HG03342 (cell line): Measurements from ENCODE around the gene FRMPD2.
"Not testable (repeated sequence)": the region's sequence is repeated elsewhere in the genome, so short reads cannot be mapped to it uniquely, and the experiment has no call there.

Experiments
- ATAC-seq: cut with Tn5 transposase; IDR thresholded peaks from one replicate; pipeline ENCODE4 v1.9.1; 2021; ENCODE audit warnings: mild to moderate bottlenecking, moderate library complexity; ENCODE audit not compliant: unreplicated experiment

Gene FRMPD2

DNA sequence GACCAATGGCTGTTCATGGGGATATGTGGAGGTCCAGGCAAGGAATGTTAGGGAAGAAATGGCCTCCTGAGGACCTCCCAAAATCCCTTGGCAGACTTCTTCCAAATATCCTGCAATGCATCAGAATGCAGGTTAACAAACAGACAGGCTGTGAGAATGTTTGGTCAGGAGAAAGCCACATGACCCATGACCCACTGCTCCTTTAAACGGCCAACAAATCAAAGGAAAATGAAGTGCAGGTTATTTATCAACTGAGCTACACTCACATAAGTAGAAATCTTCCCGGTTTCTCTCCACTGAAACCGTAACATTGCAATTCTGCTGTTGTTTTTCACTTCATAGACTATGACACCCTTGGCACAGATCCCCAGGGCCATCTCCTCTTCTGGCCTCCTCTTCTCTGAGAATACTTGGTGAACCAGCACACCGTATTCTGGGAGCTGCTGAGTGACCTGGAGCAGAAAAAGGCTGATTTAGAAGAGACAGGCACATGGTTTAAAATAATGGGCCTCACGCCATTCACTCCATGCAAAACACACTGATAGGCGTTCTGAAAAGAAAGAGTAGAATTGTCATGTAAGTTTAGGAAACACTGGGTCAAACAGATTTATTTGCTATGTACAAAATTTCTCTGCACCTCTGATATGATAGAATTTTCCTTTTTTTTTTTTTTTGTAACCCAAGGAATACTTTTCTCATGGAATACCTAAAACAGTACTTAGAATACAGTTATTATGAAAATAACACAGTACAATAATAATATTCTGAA is 67.8 kb downstream of the FRMPD2 start:
- no peak for ATAC-seq

DNA sequence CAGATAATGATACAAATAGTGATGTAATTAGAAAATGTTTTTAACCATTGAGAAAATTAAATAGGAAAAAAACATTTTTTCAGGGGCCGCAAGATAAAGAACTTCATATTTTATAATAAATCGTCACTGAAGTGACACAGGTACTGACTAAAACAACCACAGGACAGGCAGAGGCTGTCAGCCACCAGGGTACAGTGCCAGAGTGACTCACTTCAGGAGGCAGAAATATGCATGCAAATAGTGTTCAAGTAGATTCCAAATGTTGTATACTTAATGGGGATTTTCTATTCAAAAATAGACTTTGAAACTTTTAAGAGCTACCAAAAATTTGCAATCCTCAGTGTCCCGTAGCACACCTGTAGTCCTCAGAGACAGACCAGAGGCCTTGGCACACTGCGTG is 68.6 kb downstream of the FRMPD2 start:
- ATAC-seq, result peak; percentile 65

DNA sequence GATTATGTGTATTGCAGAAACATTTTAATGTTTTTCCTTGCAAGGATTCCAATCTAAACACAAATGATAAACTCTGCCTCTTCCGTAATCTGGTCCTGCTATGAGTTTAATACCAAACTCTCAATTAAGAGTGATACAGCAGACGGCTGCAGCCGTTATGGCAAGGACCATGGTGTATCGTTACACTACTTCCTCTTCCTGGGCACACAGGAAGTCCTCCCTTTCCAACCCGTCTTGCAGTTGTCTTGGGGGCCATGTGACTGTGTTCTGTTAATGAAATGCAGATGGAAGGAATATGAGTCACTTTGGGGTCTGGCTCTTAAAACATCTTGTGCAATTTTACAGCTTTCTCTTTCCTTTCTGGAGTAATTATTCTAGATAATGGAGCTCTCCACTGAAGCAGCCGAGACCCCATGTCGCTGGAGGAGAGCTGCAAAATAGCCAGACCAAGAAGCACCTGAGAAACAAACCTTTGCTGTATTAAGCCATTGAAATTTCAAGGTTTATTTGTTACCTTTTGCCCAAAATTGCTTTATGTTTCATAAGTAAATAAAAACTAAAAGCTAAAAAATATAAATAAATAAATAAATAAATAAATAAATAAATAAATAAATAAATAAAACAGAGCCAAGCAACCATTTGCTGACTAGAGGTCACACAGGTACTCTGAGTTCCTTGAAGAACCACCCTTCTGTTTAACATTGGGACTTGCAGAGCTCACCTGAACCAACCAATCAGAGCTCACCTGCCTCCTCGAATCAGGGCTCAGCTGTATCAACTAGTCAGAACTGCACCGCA is 74.7 kb downstream of the FRMPD2 start:
- ATAC-seq, result no peak

DNA sequence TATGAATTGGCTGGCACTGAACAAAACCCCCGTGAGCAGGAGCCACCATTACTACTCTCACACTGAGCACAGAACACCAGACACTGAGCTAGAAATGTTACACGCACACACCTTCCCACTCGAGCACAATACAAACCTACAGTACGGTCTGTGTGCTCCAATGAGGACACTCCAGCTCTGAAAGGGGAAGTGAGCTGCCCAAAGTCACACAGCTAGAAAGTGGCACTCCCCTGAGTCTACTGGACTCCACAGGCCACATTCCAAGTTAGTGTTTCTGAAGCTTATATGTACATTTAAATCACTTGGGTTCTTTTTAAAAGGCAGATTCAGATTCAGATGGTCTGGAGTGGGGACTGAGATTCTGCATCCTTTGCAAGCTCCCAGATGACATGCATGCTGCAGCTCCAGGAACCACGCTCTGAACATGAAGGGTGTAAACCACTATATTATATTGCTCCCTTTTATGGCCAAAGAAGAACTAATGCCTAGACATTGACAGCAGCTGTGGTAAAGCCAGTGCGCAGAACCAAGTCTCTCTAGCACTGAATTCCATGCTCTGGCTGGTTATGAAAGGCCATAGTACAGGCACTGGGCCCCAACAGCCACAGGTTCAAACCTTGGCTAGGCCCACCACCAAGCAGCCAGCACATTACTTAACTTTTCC is 77.1 kb downstream of the FRMPD2 start:
- ATAC-seq, result no peak

DNA sequence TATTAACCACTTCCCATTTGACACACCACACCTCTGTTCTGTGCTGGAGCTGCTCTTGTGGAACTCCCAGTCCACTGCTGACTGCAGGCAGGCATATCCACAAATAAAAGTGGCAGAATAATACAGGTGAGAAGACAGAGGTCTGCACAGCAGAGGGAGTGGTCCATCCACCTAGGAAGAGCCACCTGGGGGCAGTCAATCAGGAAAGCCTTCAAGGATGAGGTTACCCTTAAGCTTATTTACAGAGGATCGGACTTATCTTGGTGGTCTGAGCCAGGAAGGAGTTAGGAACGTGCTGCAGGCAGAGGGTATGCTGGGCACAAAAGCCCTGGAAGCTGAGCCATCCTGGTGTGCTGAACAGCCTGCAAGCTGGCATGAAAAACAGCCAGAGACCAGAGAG is 78.7 kb downstream of the FRMPD2 start:
- no peak for ATAC-seq

DNA sequence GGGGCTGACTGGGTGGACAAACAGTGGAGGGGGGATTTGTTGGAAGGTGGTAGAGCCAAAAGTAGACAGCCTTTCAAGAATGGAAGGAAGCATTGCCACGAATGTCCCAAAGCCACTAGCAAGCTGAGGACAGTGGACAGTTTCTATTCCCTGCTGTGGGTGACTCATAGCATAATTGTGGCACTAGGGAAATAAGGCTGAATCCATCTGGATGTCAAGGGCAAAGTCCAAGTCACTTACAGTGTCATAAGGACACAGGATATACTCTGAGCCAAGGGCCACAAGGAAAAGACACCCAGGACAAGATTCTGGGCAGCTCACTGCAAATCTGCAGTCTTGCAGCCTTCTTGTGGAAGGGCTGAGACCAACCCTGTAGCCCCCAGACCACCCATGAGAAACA is 79.7 kb downstream of the FRMPD2 start:
- ATAC-seq, result no peak

DNA sequence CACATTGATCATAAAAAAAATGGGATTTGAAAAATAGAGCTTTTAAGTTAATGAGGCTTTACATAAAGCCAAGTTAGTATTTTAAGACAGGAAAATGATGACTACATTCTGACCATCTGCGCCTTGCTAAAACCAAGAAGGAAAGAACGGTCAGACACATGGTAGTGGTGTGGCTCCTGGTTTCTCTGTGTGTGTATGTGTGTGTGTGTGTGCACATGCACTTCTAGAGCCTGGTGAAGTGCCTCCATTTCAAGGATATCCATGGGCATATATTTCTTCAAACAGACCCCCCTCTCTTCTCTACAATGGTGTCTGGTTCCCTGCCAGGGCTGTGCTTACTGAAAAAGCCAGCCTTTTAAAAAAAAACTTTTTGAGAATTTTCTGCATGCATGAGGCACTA is 80.9 kb downstream of the FRMPD2 start:
- no peak for ATAC-seq

DNA sequence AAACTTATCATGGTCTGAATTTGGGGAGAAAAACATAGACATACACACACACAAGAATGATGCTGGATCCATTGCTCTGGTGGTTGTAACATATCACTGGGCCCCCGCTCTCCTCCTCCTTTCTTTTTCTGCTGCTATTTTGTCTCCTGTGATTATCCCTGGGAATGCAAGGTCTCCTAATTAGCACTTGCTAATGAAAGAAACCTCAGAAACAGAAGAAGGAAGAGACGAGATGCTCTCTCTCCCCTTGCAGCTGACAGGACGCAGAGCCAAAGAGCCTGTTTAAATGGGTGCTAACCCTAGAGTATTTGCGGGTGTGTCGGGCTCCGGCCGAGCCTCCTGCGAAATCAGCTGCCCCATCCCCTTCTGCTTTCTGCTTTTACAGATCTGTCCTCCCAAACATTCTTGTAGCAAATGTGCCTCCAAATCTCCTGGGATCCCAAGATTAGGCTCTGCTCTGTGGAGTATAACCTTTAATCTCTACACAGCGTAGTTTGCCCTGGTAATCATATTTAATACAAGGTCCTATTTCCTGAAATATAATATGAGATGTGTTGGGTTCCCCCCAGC is 81.5 kb downstream of the FRMPD2 start:
- no peak for ATAC-seq

DNA sequence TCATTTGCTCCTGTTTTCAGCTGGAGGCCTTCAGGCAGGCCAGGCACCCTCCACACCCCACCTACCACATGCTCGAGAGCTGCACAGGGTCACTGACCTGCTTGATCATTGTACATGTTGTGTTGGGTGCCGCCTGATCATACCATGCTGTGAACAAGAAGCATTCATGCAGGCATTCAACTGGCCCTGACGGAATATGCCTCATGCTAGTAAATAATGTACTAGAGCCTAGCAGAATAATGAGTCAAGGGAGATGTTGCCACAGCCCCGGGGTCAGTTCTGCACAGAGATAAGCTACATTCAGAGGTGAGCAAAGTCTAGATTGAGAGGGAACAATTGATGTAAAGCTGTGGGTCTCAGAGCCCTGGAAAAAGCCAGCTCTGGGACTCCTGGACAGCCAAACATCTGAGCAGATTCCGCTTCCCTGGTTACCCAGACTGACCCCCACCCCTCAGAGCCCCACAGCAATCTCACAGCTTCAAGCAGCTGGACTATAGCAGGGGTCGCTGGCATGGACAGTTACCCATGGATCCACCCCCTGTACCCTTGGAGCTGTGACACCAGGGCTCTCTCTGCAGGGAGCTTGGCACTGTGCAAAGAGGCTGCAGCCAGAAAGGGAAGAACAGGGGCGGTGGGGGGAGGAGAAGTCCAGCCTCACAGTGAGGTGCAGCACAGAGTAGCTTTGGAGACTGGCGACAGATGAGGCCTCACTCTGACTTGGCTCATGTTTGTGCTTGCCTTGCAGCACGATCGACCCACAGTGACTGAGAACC is 86.6 kb downstream of the FRMPD2 start:
- no peak for ATAC-seq

DNA sequence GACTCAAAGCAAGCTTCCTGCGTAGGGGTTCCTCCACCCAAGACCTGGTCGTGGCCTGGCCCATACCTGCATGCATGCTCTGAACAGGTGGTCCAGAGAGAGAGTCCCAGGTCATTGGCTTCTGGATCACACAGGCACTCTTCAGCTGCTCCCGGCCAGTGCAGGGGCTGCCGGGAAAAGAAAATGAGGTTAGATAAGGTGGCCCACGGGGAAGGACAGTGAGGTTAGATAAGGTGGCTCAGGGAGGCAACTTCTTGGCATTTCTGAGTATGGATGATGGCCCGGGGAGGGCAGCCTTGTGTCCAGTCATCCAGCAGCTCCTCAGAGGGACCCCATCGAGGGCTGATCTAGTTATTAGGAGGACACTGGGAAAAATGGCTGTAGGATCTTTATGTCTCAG is 87.4 kb downstream of the FRMPD2 start:
- ATAC-seq, result no peak

DNA sequence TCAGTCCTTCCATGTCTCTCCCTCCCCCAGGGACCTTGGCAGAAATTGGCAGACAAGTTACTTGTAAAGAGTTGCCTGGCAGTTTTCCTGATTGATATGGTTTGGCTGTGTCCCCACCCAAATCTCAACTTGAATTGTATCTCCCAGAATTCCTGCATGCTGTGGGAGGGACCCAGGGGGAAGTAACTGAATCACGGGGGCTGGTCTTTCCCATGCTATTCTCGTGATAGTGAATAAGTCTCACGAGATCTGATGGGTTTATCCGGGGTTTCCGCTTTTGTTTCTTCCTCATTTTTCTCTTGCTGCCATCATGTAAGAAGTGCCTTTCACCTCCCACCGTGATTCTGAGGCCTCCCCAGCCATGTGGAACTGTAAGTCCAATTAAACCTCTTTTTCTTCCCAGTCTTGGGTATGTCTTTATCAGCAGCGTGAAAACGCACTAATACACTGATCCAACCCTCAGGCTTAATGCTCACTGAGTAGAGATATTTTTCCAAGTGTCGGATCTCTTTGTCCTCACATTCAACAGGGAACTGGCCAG is 88.2 kb downstream of the FRMPD2 start:
- ATAC-seq, result not testable (repeated sequence)

DNA sequence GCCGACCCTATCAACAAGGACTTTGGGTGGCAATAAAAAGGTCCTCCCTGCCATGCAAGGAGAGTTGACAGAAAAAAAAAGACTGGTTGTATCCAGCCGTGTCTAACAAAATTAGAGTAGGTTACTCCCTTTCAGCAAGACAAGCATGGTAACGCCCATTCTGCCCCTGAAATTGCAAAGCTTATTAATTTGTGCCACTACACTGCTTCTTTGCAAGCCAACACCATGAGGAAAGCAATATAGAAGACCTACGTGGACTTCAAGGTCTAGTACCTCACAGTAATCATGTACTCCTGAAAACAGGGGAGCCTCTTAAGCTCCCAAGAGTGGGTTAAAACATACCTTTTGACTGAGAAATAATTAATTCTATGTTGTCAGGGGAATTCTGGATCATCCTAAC is 90.3 kb downstream of the FRMPD2 start:
- ATAC-seq, result no peak

DNA sequence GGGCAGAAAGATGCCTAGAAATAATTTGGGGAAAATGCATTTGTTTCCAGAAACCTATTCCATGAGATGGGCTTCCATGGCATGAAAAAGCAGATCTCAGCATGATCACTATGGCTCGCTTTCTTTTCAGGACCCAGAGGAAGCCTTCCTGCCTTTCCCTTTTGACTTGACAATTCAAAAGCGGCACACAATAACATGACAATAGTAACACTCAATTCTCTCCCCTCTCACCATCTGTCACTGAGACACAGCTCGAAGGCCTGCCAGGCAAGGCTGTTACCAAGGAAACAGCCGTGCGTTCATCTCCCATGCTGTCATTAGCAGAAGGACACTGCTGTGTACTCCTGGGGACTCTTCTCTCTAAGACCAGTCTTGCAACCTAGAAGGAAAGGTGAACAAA is 101.8 kb downstream of the FRMPD2 start:
- ATAC-seq, result not testable (repeated sequence)

DNA sequence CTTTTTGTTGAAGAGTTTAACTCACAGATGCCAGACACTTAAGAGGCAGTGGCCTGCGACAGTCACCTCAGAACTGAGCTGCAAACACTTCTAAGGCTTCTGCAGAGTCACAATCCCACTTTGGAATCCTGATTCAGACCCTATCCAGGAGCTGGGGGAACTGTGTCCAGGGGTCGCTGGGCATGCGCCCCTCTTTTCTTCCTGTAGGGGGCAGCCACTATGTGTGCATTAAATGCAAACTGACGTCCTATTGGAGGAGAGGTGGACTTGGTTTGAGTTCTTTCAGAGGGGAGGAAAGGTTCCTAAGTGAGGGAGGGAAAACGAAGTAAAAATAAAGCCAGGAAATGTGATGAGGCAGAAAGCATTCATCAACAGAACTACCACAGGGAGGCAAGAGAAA is 113.8 kb downstream of the FRMPD2 start:
- not testable (repeated sequence) for ATAC-seq

DNA sequence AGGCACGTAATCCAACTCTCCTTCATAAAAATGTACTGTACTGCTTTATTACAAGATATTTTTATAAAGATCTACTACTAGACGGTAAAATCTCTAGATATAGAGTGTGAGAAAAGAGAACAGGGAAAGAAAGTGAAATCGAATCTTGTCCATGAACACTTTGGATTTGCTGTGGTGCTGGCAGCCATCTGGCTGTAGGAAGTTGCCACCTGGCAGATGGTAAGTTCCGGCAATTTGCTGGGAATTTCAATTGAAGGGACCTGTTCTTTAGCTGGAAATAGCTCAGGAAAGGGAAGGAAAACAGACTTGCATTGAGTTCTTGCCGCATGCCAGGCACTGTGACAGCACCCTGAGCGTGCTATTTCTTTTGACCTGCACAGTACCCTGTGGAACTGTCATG is 114.3 kb downstream of the FRMPD2 start:
- ATAC-seq, result not testable (repeated sequence)

DNA sequence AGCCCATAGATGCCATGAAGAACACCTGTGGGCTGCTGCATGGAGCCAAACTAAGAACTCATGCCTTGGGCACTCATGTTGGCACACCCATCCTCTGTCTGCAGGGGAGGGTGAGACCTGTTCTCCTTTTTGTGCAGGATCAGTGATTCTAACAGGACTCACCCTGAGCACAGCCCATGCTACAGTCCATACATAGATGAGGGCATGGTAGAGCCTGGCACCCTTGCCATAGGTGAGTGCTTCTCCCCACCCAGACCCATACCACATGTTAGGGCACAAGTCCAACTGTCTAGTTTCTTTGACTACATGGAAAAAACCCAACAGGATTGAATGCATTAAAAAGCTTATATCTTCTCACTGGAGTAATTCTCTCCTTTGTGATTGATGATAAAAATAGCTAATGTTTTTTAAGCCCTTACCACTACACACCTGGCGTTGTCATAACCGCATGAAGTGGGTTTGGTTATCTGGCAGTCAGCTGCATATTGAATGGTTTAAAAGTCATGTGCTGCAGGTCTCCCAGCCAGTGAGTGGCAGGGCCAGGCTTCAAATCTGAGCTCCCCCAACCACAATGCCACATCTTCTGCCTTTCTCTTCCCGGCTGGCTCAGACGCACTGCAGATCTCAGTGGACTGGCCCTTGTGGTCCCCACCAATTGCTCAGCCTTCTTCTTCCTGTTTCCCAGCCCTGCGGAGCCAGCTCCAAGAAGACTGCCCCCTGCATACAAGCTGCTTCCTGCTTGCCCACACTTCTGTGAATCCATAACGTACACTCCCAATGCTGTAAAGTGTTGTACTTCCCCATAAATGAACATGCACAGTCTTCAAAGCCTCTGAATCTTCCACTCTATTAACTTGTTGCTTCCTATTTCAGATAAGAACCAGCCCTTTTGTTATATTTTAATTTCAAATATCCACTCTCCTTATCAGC is 120.0 kb downstream of the FRMPD2 start:
- ATAC-seq, result not testable (repeated sequence)

DNA sequence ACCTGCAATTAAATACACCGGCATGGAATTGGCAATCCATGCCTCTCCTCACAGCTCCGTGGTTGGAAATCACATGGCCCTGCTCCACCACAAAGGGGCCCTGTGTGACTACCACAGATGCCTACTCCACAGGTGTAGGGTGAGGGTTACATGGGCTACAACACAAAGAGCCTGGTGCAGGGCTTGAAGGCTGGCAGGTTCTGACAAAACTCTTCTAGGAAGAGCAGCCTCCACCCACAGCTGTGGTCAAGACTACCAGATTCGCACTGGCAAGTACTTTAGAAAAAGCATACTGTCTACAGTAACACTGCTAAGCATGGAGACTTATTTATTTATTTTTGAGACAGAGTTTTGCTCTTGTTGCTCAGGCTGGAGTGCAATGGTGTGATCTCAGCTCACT is 126.9 kb downstream of the FRMPD2 start:
- ATAC-seq, result not testable (repeated sequence)

DNA sequence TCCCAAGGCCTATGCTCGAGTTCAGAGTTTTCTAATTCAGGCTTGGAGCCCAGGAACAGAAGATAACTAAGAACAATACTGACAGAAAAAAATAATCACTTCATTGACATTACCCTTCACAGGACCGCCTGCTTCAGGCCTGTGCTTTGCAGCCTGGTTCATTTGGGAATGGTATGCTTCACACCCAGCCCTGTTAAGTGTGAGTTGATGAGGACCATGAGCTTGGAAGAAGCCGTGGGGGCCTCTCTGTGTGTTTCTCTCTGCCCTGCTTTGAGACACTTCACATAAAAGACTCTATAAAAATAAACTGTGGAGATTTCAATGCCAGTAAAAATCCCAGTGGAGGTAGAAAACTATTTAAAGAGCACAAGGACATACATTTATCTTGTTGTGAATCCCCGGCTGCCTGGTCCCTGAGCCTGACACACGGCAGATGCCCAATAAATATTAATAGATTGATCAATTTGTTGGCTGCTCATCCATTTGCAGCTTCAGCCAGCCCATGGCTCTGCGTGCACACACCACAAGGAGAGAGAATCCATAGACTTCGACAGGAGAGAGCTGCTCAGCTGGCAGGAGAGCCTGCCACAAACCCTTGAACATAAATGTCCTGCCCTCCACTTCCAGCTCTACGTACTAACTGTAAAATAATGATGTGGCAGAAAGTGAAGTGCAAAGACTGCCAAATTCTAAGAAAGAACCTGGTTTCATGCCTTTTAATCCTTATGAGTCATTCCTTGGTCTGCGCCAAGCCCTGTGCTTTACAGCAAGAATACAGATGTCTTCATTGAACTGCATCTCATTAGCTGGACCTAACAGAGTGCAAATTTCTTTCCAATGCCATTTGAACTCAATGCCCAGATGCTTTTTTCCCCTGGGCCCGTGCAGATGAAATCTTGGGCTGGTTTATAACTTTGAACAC is 130.5 kb downstream of the FRMPD2 start:
- ATAC-seq, result not testable (repeated sequence)
